HCT116 (cell line): Measurements from ENCODE around the gene SRA1. TPM values are rescaled to one million over a fixed set of nuclear protein-coding genes. Genes with fewer than 3 reads are reported as not detected.

Experiments
- ATAC-seq: fragments of 200-7000 bp; cut with Tn5 transposase; 2 replicates; pipeline ENCODE4 v1.9.1; 2020; ENCODE audit warnings: mild to moderate bottlenecking, moderate library complexity
- BruUV-seq: library from RNA; stranded (reverse); fragments of 400-500 nt; replicated peaks from 2 replicates; lab custom pipeline; 2021; lab: Mats Ljungman, UMichigan
- CTCF ChIA-PET: fragments of 300-600 bp; sonication (Branson Sonifier 250); formaldehyde crosslinking; loops from one replicate; lab custom pipeline; 2021; ENCODE audit warnings: antibody characterized with exemption; lab: Charles Lee
- POLR2A ChIA-PET: fragments of 300-600, 350-600 bp; sonication (Branson Sonifier 250); formaldehyde crosslinking; loops from one replicate; lab custom pipeline; 2021; ENCODE audit warnings: antibody characterized with exemption; lab: Charles Lee
- RAD21 ChIA-PET, 2 experiments: fragments of 300-600 bp; sonication (Branson Sonifier 250); formaldehyde crosslinking; loops; one replicate each; lab custom pipeline; 2023; ENCODE audit warnings: low total read pairs in 2 of 2; ENCODE audit not compliant: uncharacterized antibody in 2 of 2, unreplicated experiment in 2 of 2, low non-redundant PET in 1 of 2; lab: Charles Lee
- DNase-seq: peaks from one replicate; pipeline ENCODE4 v3.0.0-alpha.2; 2010; ENCODE audit warnings: low read depth, low spot score
- H2AFZ ChIP-seq: fragments of 200-600 bp; shearing (Covaris generic), sonication (generic); 2 replicates; pipeline ENCODE4 v1.6.1; 2017; ENCODE audit warnings: low read depth, mixed run types, mixed read lengths, antibody characterized with exemption, low read length; ENCODE audit not compliant: poor library complexity, severe bottlenecking
- H3K27ac ChIP-seq: 2 replicates; pipeline ENCODE4 v1.5.1; 2012; ENCODE audit warnings: low read depth, low read length
- H3K27me3 ChIP-seq: fragments of 200-600 bp; sonication (generic); 2 replicates; pipeline ENCODE4 v1.6.1; 2016; ENCODE audit warnings: mixed run types, low read length, mixed read lengths; ENCODE audit not compliant: insufficient read depth
- H3K36me3 ChIP-seq, 2 experiments: fragments of 200-500 bp in 1 of 2; fragments of 200-600 bp in 1 of 2; sonication (Bioruptor generic) in 1 of 2; sonication (generic) in 1 of 2; 2 replicates each; pipeline versions ENCODE4 v1.5.1 to v1.6.1; 2014 to 2016; ENCODE audit warnings: low read length in 2 of 2, inconsistent platforms in 1 of 2, mixed read lengths in 1 of 2, mixed run types in 1 of 2; ENCODE audit not compliant: insufficient read depth in 2 of 2, control insufficient read depth in 1 of 2
- H3K4me1 ChIP-seq, 2 experiments: fragments of 200-600 bp in 1 of 2; sonication (generic) in 1 of 2; 2 replicates each; pipeline versions ENCODE4 v1.5.1 to v1.6.1; 2012 to 2017; ENCODE audit warnings: low read length in 2 of 2, inconsistent platforms in 1 of 2, mild to moderate bottlenecking in 1 of 2, mixed read lengths in 1 of 2, mixed run types in 1 of 2, moderate library complexity in 1 of 2; ENCODE audit not compliant: insufficient read depth in 2 of 2, control insufficient read depth in 1 of 2
- H3K4me2 ChIP-seq: fragments of 200-600 bp; sonication (generic); 2 replicates; pipeline ENCODE4 v1.6.1; 2017; ENCODE audit warnings: mixed run types, low read length, mixed read lengths
- H3K4me3 ChIP-seq, 2 experiments: fragments of 200-600 bp in 1 of 2; sonication (generic) in 1 of 2; replicated peaks in 1 of 2; 2 replicates each; pipeline ENCODE4 v1.5.1; 2011 to 2016; ENCODE audit warnings: low read length in 2 of 2, control low read depth in 1 of 2, low read depth in 1 of 2, mild to moderate bottlenecking in 1 of 2, mixed read lengths in 1 of 2, mixed run types in 1 of 2
- H3K79me2 ChIP-seq: fragments of 200-600 bp; sonication (generic); 2 replicates; pipeline ENCODE4 v1.6.1; 2017; ENCODE audit warnings: mild to moderate bottlenecking, mixed run types, low read length, moderate library complexity, mixed read lengths; ENCODE audit not compliant: insufficient read depth
- H3K9ac ChIP-seq: fragments of 200-600 bp; sonication (generic); 2 replicates; pipeline ENCODE4 v1.6.1; 2016; ENCODE audit warnings: low read length, mixed read lengths
- H3K9me2 ChIP-seq: fragments of 200-600 bp; sonication (generic), shearing (Covaris generic); 2 replicates; pipeline ENCODE4 v1.6.1; 2017; ENCODE audit warnings: mixed run types, mild to moderate bottlenecking, moderate library complexity; ENCODE audit not compliant: insufficient read depth
- H3K9me3 ChIP-seq, 2 experiments: fragments of 200-500 bp in 1 of 2; fragments of 200-600 bp in 1 of 2; sonication (Bioruptor generic) in 1 of 2; sonication (generic) in 1 of 2; 2 replicates each; pipeline ENCODE4 v1.6.1; 2014 to 2017; ENCODE audit warnings: low read length in 2 of 2, mixed read lengths in 2 of 2, inconsistent platforms in 1 of 2, low read depth in 1 of 2, mild to moderate bottlenecking in 1 of 2, mixed run types in 1 of 2, moderate library complexity in 1 of 2; ENCODE audit not compliant: control insufficient read depth in 1 of 2, insufficient read depth in 1 of 2
- H4K20me1 ChIP-seq: fragments of 200-600 bp; sonication (generic), shearing (Covaris generic); 2 replicates; pipeline ENCODE4 v1.6.1; 2017; ENCODE audit warnings: mixed run types, mild to moderate bottlenecking, moderate library complexity; ENCODE audit not compliant: insufficient read depth
- ATF3 ChIP-seq: IDR thresholded peaks from 2 replicates; pipeline ENCODE4 v1.6.1; 2012
- CBX3 ChIP-seq: IDR thresholded peaks from 2 replicates; pipeline ENCODE4 v1.6.1; 2012; ENCODE audit warnings: low read depth
- CEBPB ChIP-seq: IDR thresholded peaks from 2 replicates; pipeline ENCODE4 v1.6.1; 2012; ENCODE audit warnings: low read depth
- ELF1 ChIP-seq: IDR thresholded peaks from 2 replicates; pipeline ENCODE4 v1.6.1; 2012; ENCODE audit warnings: low read depth, borderline replicate concordance
- EZH2 ChIP-seq: fragments of 200-600 bp; sonication (generic); IDR thresholded peaks from 2 replicates; pipeline ENCODE4 v1.6.1; 2017; ENCODE audit warnings: antibody characterized with exemption, mixed run types
- EZH2phosphoT487 ChIP-seq: fragments of 200-600 bp; IDR thresholded peaks from 2 replicates; pipeline ENCODE4 v1.6.1; 2018; ENCODE audit warnings: antibody characterized with exemption, borderline replicate concordance
- FOSL1 ChIP-seq: IDR thresholded peaks from 2 replicates; pipeline ENCODE4 v1.6.1; 2012; ENCODE audit warnings: low read depth
- JUND ChIP-seq: IDR thresholded peaks from 2 replicates; pipeline ENCODE4 v1.6.1; 2012
- POLR2A ChIP-seq: IDR thresholded peaks from 2 replicates; pipeline ENCODE4 v1.7.0; 2011; ENCODE audit warnings: borderline replicate concordance; ENCODE audit not compliant: insufficient read depth, insufficient read length; ENCODE audit errors: extremely low read depth
- POLR2AphosphoS5 ChIP-seq: IDR thresholded peaks from 2 replicates; pipeline ENCODE4 v1.6.1; 2011; ENCODE audit warnings: mild to moderate bottlenecking, low read depth, low read length, moderate library complexity
- REST ChIP-seq: IDR thresholded peaks from 2 replicates; pipeline ENCODE4 v1.6.1; 2012; ENCODE audit warnings: low read depth
- TCF7L2 ChIP-seq: IDR thresholded peaks from 2 replicates; pipeline ENCODE4 v1.7.0; 2011; ENCODE audit warnings: borderline replicate concordance, inconsistent platforms; ENCODE audit not compliant: insufficient read depth, insufficient read length; ENCODE audit errors: extremely low read depth
- YY1 ChIP-seq: IDR thresholded peaks from 2 replicates; pipeline ENCODE4 v1.6.1; 2011; ENCODE audit warnings: low read length, low read depth, moderate library complexity, mild to moderate bottlenecking; ENCODE audit not compliant: insufficient replicate concordance; ENCODE audit errors: extremely low read depth
- intact Hi-C: fragments of 100-400 bp; cut with micrococcal nuclease; formaldehyde crosslinking; loops from 2 replicates; pipeline ENCODE4 v1.10.0; 2022
- total RNA-seq: library from RNA; stranded (reverse); gene quantifications from one replicate; pipeline ENCODE4 v1.2.1, GENCODE V29; 2021; ENCODE audit not compliant: unreplicated experiment

The SRA1 gene
- total RNA-seq, 1 experiment from 2014 or later = 41.7 TPM

- TF ChIP-seq REST (no peak), EZH2 (no peak), ELF1 (no peak), POLR2AphosphoS5 (no peak)
- TF ChIP-seq, all 23 proteins: peak for 0
Observed at GRCh38 chr5:140574165-140574564, 16.9 kb upstream of the SRA1 start (continued).

- DNase-seq (no peak), ATAC-seq (no peak)
- Histone ChIP-seq H3K79me2 (no peaks in the 10 kb centered on the region), H3K27ac (no peak overlapping the region), H3K36me3 (no peaks in the 10 kb centered on the region; a peak in 2 of 4 replicates), H2AFZ (no peak overlapping the region), H3K27me3 (no peaks in the 10 kb centered on the region), H3K9ac (no peak overlapping the region), H3K4me2 (no peak overlapping the region), H3K4me1 (no peaks in the 10 kb centered on the region), H3K4me3 (no peak overlapping the region), H3K9me3 (no peaks in the 10 kb centered on the region), H3K9me2 (no peaks in the 10 kb centered on the region), H4K20me1 (no peaks in the 10 kb centered on the region)
- BruUV-seq = no TSS peak
- intact Hi-C loops = no loop called here
- RAD21 ChIA-PET = no interaction called here
- CTCF ChIA-PET = no interaction called here
- POLR2A ChIA-PET = no interaction called here
- TF ChIP-seq ATF3 (no peak), FOSL1 (no peak), YY1 (no peak), ELF1 (no peak), EZH2phosphoT487 (no peak), CEBPB (no peak), CBX3 (no peak), EZH2 (no peak), POLR2A (no peak), TCF7L2 (no peak), JUND (no peak)
Observed at GRCh38 chr5:140573683-140574082, 16.4 kb upstream of the SRA1 start.
